ENCODE data around the gene TIMP4. TPM values are rescaled to one million over a fixed set of nuclear protein-coding genes. Genes with fewer than 3 reads are reported as not detected.
A peak's percentile ranks its signal among the peaks of the same experiment; 100 is the strongest.

Gene TIMP4
- total RNA-seq, 1 experiment from 2014 or later, result 0.10 TPM

GRCh38 chr3:12135029-12135657 lies 23.6 kb downstream of the TIMP4 start:
- no peaks in the 10 kb centered on the region for H3K9me3 ChIP-seq
- H3K27me3 ChIP-seq, result no peaks in the 10 kb centered on the region; the same call in 1 of the 2 replicates
- peak; percentile 50 for DNase-seq
- H3K4me3 ChIP-seq, result no peak overlapping the region
- no peaks in the 10 kb centered on the region for H3K36me3 ChIP-seq

GRCh38 chr3:12132881-12133280 lies 25.8 kb downstream of the TIMP4 start:
- no peaks in the 10 kb centered on the region for H3K9me3 ChIP-seq
- DNase-seq, result no peak

GRCh38 chr3:12131351-12132090 lies 27.2 kb downstream of the TIMP4 start:
- H3K9me3 ChIP-seq, result no peaks in the 10 kb centered on the region
- no peaks in the 10 kb centered on the region for H3K36me3 ChIP-seq
- no peak for DNase-seq
- H3K4me3 ChIP-seq, result no peak overlapping the region
- peaks cover 3% of the 10 kb centered on the region; the same call in 1 of the 2 replicates for H3K27me3 ChIP-seq

More at GRCh38 chr3:12132881-12133280, 25.8 kb downstream of the TIMP4 start:
- Histone ChIP-seq H3K27me3 (peaks cover 3% of the 10 kb centered on the region; the same call in 1 of the 2 replicates), H3K4me3 (no peak overlapping the region), H3K36me3 (no peaks in the 10 kb centered on the region)

DNA sequence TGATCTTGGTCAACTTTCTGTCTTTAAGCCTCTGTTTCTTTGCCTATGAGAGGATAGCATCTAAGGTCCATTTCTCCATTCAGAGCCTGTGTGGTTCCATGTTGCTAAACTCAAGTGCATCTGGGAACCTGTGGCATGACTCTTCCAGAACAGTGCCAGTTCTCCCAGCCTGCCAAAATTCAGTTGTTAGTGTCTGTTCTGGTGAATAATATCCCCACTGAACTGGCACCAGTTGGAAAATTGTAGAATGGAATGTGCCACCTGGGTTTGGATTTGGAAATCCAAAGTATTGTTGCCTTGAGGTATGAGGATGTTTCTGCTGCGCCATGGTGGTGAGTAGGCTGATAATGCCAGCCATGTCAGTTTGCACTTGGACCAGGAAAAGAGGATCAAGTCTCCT lies 31.3 kb downstream of the TIMP4 start:
- H3K4me3 ChIP-seq, result no peak overlapping the region
- no peaks in the 10 kb centered on the region for H3K36me3 ChIP-seq
- no peaks in the 10 kb centered on the region for H3K9me3 ChIP-seq
- peaks cover 6% of the 10 kb centered on the region; the same call in 1 of the 2 replicates for H3K27me3 ChIP-seq
- DNase-seq, result no peak

DNA sequence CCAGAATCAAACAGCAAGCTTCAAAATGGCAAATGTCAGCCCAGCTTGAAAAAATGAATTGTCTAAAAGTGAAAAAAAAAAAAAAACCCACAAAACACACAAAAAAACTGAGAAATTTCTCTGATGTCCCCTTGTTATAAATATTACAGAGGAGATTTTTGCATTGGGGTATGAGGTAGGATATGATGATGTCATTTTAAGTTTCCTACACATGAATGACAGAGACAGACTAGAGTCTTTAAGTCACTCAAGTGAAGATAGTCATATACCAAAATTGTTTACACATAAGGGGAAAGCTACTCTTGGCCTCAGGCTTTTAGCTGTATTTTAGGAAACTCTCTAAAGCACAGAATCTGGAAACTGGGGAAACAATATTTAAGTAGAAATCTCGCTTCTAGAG lies 32.9 kb downstream of the TIMP4 start:
- Histone ChIP-seq H3K36me3 (no peaks in the 10 kb centered on the region), H3K27me3 (peaks cover 6% of the 10 kb centered on the region; the same call in 1 of the 2 replicates), H3K4me3 (no peak overlapping the region), H3K9me3 (no peaks in the 10 kb centered on the region)
- DNase-seq, result no peak

DNA sequence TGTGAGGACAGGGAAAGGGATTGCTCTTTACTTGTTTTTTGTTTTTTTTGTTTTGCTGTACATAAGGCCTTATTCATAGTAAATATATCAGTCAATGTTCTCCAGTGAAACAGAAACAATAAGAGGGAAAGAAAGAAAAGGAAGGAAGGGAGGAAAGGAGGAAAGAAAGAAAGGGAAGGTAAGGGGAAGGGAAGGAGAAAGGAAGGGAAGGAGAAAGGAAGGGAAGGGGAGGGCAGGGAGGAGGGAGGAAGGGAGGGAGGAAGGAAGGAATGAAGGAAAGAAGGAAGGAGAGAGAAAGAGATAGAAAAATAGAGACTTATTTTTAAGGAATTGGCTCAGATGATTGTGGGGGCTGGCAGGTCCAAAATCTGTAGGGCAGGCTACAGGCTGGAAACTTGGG lies 37.2 kb downstream of the TIMP4 start:
- Histone ChIP-seq H3K9me3 (no peaks in the 10 kb centered on the region), H3K36me3 (no peaks in the 10 kb centered on the region), H3K4me3 (no peak overlapping the region), H3K27me3 (0 out of 2 replicates have a peak, but pooled peaks cover 2% of the 10 kb centered on the region)
- no peak for DNase-seq

GRCh38 chr3:12120374-12121140 lies 38.2 kb downstream of the TIMP4 start:
- Histone ChIP-seq H3K9me3 (no peaks in the 10 kb centered on the region), H3K27me3 (no peaks in the 10 kb centered on the region; the same call in 1 of the 2 replicates), H3K36me3 (no peaks in the 10 kb centered on the region), H3K4me3 (no peak overlapping the region)
- DNase-seq, result no peak

- Histone ChIP-seq H3K4me3 (no peak overlapping the region), H3K36me3 (no peaks in the 10 kb centered on the region), H3K27me3 (no peaks in the 10 kb centered on the region; the same call in 1 of the 2 replicates), H3K9me3 (no peaks in the 10 kb centered on the region)
- no peak for DNase-seq
These were observed 41.2 kb downstream of the TIMP4 start for GRCh38 chr3:12117473-12117872.

DNA sequence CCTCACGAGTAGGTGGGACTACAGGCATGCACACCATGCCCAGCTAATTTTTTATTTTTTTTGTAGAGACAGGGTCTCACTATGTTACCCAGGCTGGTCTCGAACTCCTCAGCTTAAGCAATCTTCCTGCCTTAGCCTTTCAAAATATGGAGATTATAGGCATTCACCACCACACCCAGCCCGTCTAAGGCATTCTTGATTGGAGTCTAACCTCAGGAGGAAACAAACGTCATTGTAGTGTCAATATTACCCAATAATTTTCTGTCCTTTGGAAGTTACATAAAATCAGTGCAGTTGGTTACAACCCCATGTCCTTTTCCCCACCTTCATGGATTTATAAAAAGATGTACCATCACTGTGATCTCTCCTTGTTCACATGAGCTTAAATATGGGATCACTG lies 41.8 kb downstream of the TIMP4 start:
- DNase-seq, result no peak
- Histone ChIP-seq H3K4me3 (no peak overlapping the region), H3K27me3 (no peaks in the 10 kb centered on the region; the same call in 1 of the 2 replicates), H3K9me3 (no peaks in the 10 kb centered on the region), H3K36me3 (no peaks in the 10 kb centered on the region)

- Histone ChIP-seq H3K36me3 (no peaks in the 10 kb centered on the region), H3K9me3 (no peaks in the 10 kb centered on the region), H3K27me3 (no peaks in the 10 kb centered on the region; the same call in 1 of the 2 replicates), H3K4me3 (no peak overlapping the region)
- DNase-seq, result no peak
These were observed 42.9 kb downstream of the TIMP4 start for GRCh38 chr3:12115849-12116248.

GRCh38 chr3:12115104-12115503 lies 43.6 kb downstream of the TIMP4 start:
- no peaks in the 10 kb centered on the region; the same call in 1 of the 2 replicates for H3K27me3 ChIP-seq
- H3K4me3 ChIP-seq, result no peak overlapping the region
- H3K36me3 ChIP-seq, result no peaks in the 10 kb centered on the region
- H3K9me3 ChIP-seq, result no peaks in the 10 kb centered on the region
- no peak for DNase-seq

DNA sequence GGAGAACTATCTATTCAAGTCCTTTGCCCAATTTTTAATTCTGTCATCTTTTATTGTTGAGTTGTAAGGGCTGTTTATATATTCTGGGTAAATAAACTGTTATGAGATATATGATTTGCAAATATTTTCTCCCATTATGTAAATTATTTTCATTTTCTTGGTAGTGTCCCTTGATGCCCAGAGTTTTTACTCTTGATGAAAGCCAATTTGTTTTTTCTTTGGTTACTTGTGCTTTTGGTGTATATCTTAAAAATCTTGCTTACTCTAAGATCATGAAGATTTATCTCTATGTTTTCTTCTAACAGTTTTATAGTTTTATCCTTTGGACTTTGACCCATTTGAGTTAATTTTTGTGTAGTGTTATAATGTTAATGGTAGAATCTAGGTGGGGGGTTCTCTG lies 44.5 kb downstream of the TIMP4 start:
- Histone ChIP-seq H3K4me3 (no peak overlapping the region), H3K27me3 (no peaks in the 10 kb centered on the region; the same call in 1 of the 2 replicates), H3K9me3 (no peaks in the 10 kb centered on the region), H3K36me3 (no peaks in the 10 kb centered on the region)
- no peak for DNase-seq

- H3K27me3 ChIP-seq, result no peaks in the 10 kb centered on the region
- H3K36me3 ChIP-seq, result no peaks in the 10 kb centered on the region
- no peak for DNase-seq
- H3K9me3 ChIP-seq, result no peaks in the 10 kb centered on the region
- H3K4me3 ChIP-seq, result no peak overlapping the region
These were observed 51.5 kb downstream of the TIMP4 start for GRCh38 chr3:12107071-12107713.

Measured in MG63 (cell line).